IMR-90 (cell line): ENCODE measurements around the gene ABLIM3. TPM values are rescaled to one million over a fixed set of nuclear protein-coding genes. Genes with fewer than 3 reads are reported as not detected.

Source experiments
- ATAC-seq: fragments of 200-7000 bp; cut with Tn5 transposase; 2 replicates; pipeline ENCODE4 v1.9.1; 2020; ENCODE audit warnings: low read depth, mild to moderate bottlenecking, moderate library complexity
- BruUV-seq: library from RNA; stranded (reverse); fragments of 400-500 nt; replicated peaks from 2 replicates; lab custom pipeline; 2021; lab: Mats Ljungman, UMichigan
- CTCF ChIA-PET: fragments of 300-600 bp; formaldehyde crosslinking; extraction: SDS; loops from one replicate; lab custom pipeline; 2021; ENCODE audit warnings: antibody characterized with exemption; lab: Yijun Ruan, JAX
- POLR2A ChIA-PET: fragments of 300-600 bp; sonication (Branson Sonifier 250); formaldehyde crosslinking; loops from one replicate; lab custom pipeline; 2022; ENCODE audit warnings: antibody characterized with exemption; ENCODE audit not compliant: unreplicated experiment; lab: Charles Lee
- DNase-seq: peaks from one replicate; pipeline ENCODE4 v3.0.0; 2013
- H2AFZ ChIP-seq: replicated peaks from 2 replicates; pipeline ENCODE3; 2013; ENCODE audit warnings: low read length, mild to moderate bottlenecking; ENCODE audit not compliant: poor library complexity
- H2AK5ac ChIP-seq: 2 replicates; pipeline ENCODE4 v1.6.1; 2013; ENCODE audit warnings: low read depth, low read length, inconsistent platforms
- H2AK9ac ChIP-seq: replicated peaks from 2 replicates; pipeline ENCODE3; 2013; ENCODE audit warnings: mild to moderate bottlenecking, low read depth, low read length, moderate library complexity; ENCODE audit not compliant: poor library complexity
- H2BK120ac ChIP-seq: 2 replicates; pipeline ENCODE4 v1.6.1; 2013; ENCODE audit warnings: low read depth, low read length, inconsistent platforms
- H2BK15ac ChIP-seq: 3 replicates; pipeline ENCODE4 v1.6.1; 2013; ENCODE audit warnings: low read depth, low read length, inconsistent platforms
- H2BK20ac ChIP-seq: 2 replicates; pipeline ENCODE4 v1.6.1; 2013; ENCODE audit warnings: low read depth, mild to moderate bottlenecking, inconsistent platforms, low read length, moderate library complexity
- H2BK5ac ChIP-seq: 2 replicates; pipeline ENCODE4 v1.6.1; 2013; ENCODE audit warnings: mild to moderate bottlenecking, low read depth, low read length, inconsistent platforms; ENCODE audit not compliant: poor library complexity, severe bottlenecking
- H3K14ac ChIP-seq: replicated peaks from 2 replicates; pipeline ENCODE4 v1.6.1; 2013; ENCODE audit warnings: low read depth, low read length, inconsistent platforms
- H3K18ac ChIP-seq: 2 replicates; pipeline ENCODE4 v1.6.1; 2013; ENCODE audit warnings: low read depth, low read length, control low read depth
- H3K23ac ChIP-seq: 2 replicates; pipeline ENCODE4 v1.6.1; 2013; ENCODE audit warnings: low read depth, low read length, inconsistent platforms
- H3K27ac ChIP-seq: 2 replicates; pipeline ENCODE4 v1.5.1; 2013; ENCODE audit warnings: mild to moderate bottlenecking, control low read depth, low read length; ENCODE audit not compliant: insufficient read depth
- H3K27me3 ChIP-seq: 2 replicates; pipeline ENCODE4 v1.6.1; 2013; ENCODE audit warnings: low read length; ENCODE audit not compliant: control insufficient read depth, insufficient read depth
- H3K36me3 ChIP-seq: 2 replicates; pipeline ENCODE4 v1.6.1; 2013; ENCODE audit warnings: low read length, mixed read lengths; ENCODE audit not compliant: control insufficient read depth, insufficient read depth
- H3K4ac ChIP-seq: 2 replicates; pipeline ENCODE4 v1.6.1; 2013; ENCODE audit warnings: low read depth, low read length, inconsistent platforms
- H3K4me1 ChIP-seq: 2 replicates; pipeline ENCODE4 v1.6.1; 2013; ENCODE audit warnings: low read length, mixed read lengths; ENCODE audit not compliant: control insufficient read depth, insufficient read depth
- H3K4me2 ChIP-seq: 2 replicates; pipeline ENCODE4 v1.6.1; 2013; ENCODE audit warnings: low read depth, mild to moderate bottlenecking, control low read depth, low read length, moderate library complexity
- H3K4me3 ChIP-seq: 2 replicates; pipeline ENCODE4 v1.5.1; 2013; ENCODE audit warnings: low read depth, mild to moderate bottlenecking, control low read depth, low read length, moderate library complexity; ENCODE audit not compliant: insufficient read depth
- H3K56ac ChIP-seq: 2 replicates; pipeline ENCODE4 v1.6.1; 2013; ENCODE audit warnings: low read length, inconsistent platforms; ENCODE audit not compliant: insufficient read depth; ENCODE audit errors: extremely low read depth
- H3K79me1 ChIP-seq, 2 experiments: 2 replicates each; pipeline ENCODE4 v1.6.1; 2013; ENCODE audit warnings: low read length in 2 of 2, inconsistent platforms in 1 of 2, low read depth in 1 of 2
- H3K9ac ChIP-seq: 2 replicates; pipeline ENCODE4 v1.6.1; 2013; ENCODE audit warnings: low read depth, low read length, control low read depth
- H3K9me1 ChIP-seq: 2 replicates; pipeline ENCODE4 v1.6.1; 2013; ENCODE audit warnings: low read length, inconsistent platforms; ENCODE audit not compliant: insufficient read depth
- H3K9me3 ChIP-seq: 2 replicates; pipeline ENCODE4 v1.6.1; 2013; ENCODE audit warnings: low read length; ENCODE audit not compliant: control insufficient read depth, insufficient read depth
- H4K20me1 ChIP-seq: 2 replicates; pipeline ENCODE4 v1.6.1; 2013; ENCODE audit warnings: low read length, inconsistent platforms; ENCODE audit not compliant: insufficient read depth
- H4K5ac ChIP-seq: 2 replicates; pipeline ENCODE4 v1.6.1; 2013; ENCODE audit warnings: mild to moderate bottlenecking, low read depth, low read length, control low read depth
- H4K8ac ChIP-seq, 2 experiments: 2 replicates each; pipeline ENCODE4 v1.6.1; 2013; ENCODE audit warnings: low read depth in 2 of 2, low read length in 2 of 2, control low read depth in 1 of 2, inconsistent platforms in 1 of 2
- H4K91ac ChIP-seq: 2 replicates; pipeline ENCODE4 v1.6.1; 2013; ENCODE audit warnings: low read depth, low read length, inconsistent platforms; ENCODE audit not compliant: insufficient read depth
- BHLHE40 ChIP-seq: fragments of 150-350 bp; IDR thresholded peaks from 2 replicates; pipeline ENCODE4 v1.6.1; 2016; ENCODE audit warnings: mild to moderate bottlenecking, low read depth, low read length
- CHD1 ChIP-seq: IDR thresholded peaks from 2 replicates; pipeline ENCODE4 v1.6.1; 2012; ENCODE audit warnings: low read depth, low read length, improper control_type of control experiment
- MAFK ChIP-seq: IDR thresholded peaks from 2 replicates; pipeline ENCODE4 v1.6.1; 2012; ENCODE audit warnings: low read depth, low read length, improper control_type of control experiment
- MAZ ChIP-seq: IDR thresholded peaks from 2 replicates; pipeline ENCODE4 v1.6.1; 2012; ENCODE audit warnings: low read depth, mild to moderate bottlenecking, low read length, improper control_type of control experiment, moderate library complexity, borderline replicate concordance
- MXI1 ChIP-seq: IDR thresholded peaks from 2 replicates; pipeline ENCODE4 v1.6.1; 2012; ENCODE audit warnings: low read depth, mild to moderate bottlenecking, low read length, moderate library complexity, borderline replicate concordance
- POLR2A ChIP-seq: IDR thresholded peaks from 2 replicates; pipeline ENCODE4 v1.6.1; 2012; ENCODE audit warnings: mild to moderate bottlenecking, low read depth, low read length
- RAD21 ChIP-seq: IDR thresholded peaks from 2 replicates; pipeline ENCODE4 v1.6.1; 2012; ENCODE audit warnings: low read length, improper control_type of control experiment
- RCOR1 ChIP-seq: IDR thresholded peaks from 2 replicates; pipeline ENCODE4 v1.6.1; 2012; ENCODE audit warnings: mild to moderate bottlenecking, low read length, improper control_type of control experiment; ENCODE audit not compliant: insufficient replicate concordance
- RFX5 ChIP-seq: IDR thresholded peaks from 2 replicates; pipeline ENCODE4 v1.8.0; 2012; ENCODE audit warnings: low read depth, mild to moderate bottlenecking, low read length, moderate library complexity
- USF2 ChIP-seq: fragments of 150-350 bp; IDR thresholded peaks from 2 replicates; pipeline ENCODE4 v1.6.1; 2017; ENCODE audit warnings: mild to moderate bottlenecking, antibody characterized with exemption, low read length, low read depth
- WGBS, 2 experiments: methylation state at CpG; one replicate each; pipeline versions ENCODE4 v1.1.5 to v1.1.7; 2013; ENCODE audit warnings: missing lambda C conversion rate in 2 of 2; ENCODE audit not compliant: insufficient read length in 1 of 2; ENCODE audit errors: extremely low coverage in 2 of 2; 5-methylcytosine and 5-hydroxymethylcytosine counted together
- dilution Hi-C: fragments of 300-500 bp; cut with HindIII; formaldehyde crosslinking; loops from one replicate; pipeline ENCODE4 v1.14.3; 2018; ENCODE audit warnings: low sequenced_read_pairs; ENCODE audit not compliant: unreplicated experiment
- in situ Hi-C: fragments of 300-500 bp; cut with MboI; formaldehyde crosslinking; loops from 3 replicates; pipeline ENCODE4 v1.14.3; 2019; ENCODE audit warnings: low sequenced_read_pairs, inconsistent platforms, mixed read lengths
- intact Hi-C: fragments of 100-400 bp; cut with micrococcal nuclease; formaldehyde crosslinking; loops from 2 replicates; pipeline ENCODE4 v1.10.0; 2022
- polyA plus RNA-seq, 3 experiments: library from polyadenylated mRNA; depleted of rRNA; stranded (reverse); fragments of >200 nt; gene quantifications; 2 replicates each; pipeline ENCODE4 v1.2.3, GENCODE V29; 2012; ENCODE audit warnings: low replicate concordance in 1 of 3
- total RNA-seq: library from RNA; depleted of rRNA; stranded (reverse); fragments of >200 nt; gene quantifications from 2 replicates; pipeline ENCODE4 v1.2.3, GENCODE V29; 2012
- TF ChIP-seq, protein P1 (sequence below): conservative IDR thresholded peaks from 2 replicates; pipeline ENCODE4 v1.5.1; 2012; ENCODE audit warnings: mild to moderate bottlenecking, low read depth, low read length, improper control_type of control experiment

The ABLIM3 gene
- total and polyA plus RNA-seq, 2 of the 4 experiments (the other 2 are of a cell fraction), result 33.3 to 69.9 TPM

DNA sequence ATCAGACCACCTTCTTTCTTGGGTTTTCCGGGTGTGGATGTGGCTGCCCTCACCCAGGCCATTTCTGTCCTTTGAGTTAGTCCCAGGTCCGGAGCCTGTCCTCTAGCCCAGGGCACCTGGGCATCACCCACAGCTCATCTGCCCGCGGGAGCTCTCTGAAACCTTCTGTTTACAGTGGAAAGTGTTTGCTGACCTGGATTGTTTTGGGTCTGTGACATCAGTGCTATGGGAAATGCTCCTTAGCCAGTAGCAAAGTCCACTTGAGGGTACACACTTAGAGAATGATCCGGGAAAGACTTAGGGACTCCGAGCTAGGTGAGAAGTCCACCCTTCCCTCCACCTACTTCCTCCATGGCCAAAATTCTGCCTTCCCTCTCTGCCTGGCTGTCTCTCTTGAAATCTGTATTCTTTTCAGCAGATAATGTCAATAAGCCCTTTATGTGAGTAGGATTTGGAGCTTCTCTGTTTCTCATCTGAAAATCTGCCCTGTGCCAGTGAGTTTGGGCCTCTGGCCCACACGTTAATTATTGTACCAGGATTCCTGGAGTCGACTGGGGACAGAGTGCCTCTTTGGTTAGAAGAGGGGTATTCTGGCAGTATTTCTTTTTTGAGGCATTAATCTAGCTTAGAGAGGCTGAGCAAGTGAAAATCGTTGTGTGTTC is 19.9 kb downstream of the ABLIM3 start:
- Histone ChIP-seq H3K23ac (peak overlapping the region; percentile 30; the same call in 1 of the 2 replicates), H3K79me1 (peaks cover 54 to 82% of the 10 kb centered on the region in 2 experiments), H3K4me1 (peaks cover 13% of the 10 kb centered on the region; the same call in 1 of the 2 replicates), H2BK15ac (peak overlapping the region; percentile 48; the same call in 1 of the 3 replicates), H2AK9ac (no peak overlapping the region), H4K91ac (no peak overlapping the region; the same call in 1 of the 2 replicates), H3K4me3 (no peak overlapping the region), H2BK5ac (no peak overlapping the region), H3K18ac (0 out of 2 replicates have a peak overlapping the region, but pooled peaks have one; percentile 9), H3K9ac (no peak overlapping the region), H2BK120ac (0 out of 2 replicates have a peak overlapping the region, but pooled peaks have one; percentile 25), H3K27ac (no peak overlapping the region), H3K4me2 (no peak overlapping the region), H3K9me3 (no peaks in the 10 kb centered on the region), H2BK20ac (no peak overlapping the region), H3K4ac (peak overlapping the region; percentile 3; the same call in 1 of the 2 replicates), H3K14ac (peak overlapping the region; percentile 53; the same call in 1 of the 2 replicates), H3K27me3 (no peaks in the 10 kb centered on the region), H3K9me1 (peaks cover 31% of the 10 kb centered on the region), H4K5ac (no peak overlapping the region; the same call in 1 of the 2 replicates), H3K56ac (no peak overlapping the region), H3K36me3 (peaks cover 2% of the 10 kb centered on the region; the same call in 1 of the 2 replicates), H4K8ac (peak overlapping the region in 1 of 2 experiments; percentile 16; a peak in 1 of 4 replicates), H2AFZ (no peak overlapping the region), H4K20me1 (no peaks in the 10 kb centered on the region), H2AK5ac (peak overlapping the region; percentile 52; the same call in 1 of the 2 replicates)
- TF ChIP-seq, protein P1, sequence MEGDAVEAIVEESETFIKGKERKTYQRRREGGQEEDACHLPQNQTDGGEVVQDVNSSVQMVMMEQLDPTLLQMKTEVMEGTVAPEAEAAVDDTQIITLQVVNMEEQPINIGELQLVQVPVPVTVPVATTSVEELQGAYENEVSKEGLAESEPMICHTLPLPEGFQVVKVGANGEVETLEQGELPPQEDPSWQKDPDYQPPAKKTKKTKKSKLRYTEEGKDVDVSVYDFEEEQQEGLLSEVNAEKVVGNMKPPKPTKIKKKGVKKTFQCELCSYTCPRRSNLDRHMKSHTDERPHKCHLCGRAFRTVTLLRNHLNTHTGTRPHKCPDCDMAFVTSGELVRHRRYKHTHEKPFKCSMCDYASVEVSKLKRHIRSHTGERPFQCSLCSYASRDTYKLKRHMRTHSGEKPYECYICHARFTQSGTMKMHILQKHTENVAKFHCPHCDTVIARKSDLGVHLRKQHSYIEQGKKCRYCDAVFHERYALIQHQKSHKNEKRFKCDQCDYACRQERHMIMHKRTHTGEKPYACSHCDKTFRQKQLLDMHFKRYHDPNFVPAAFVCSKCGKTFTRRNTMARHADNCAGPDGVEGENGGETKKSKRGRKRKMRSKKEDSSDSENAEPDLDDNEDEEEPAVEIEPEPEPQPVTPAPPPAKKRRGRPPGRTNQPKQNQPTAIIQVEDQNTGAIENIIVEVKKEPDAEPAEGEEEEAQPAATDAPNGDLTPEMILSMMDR, result no peak
- no peak for TF ChIP-seq POLR2A
- no peak for TF ChIP-seq CHD1
- no peak for TF ChIP-seq RAD21
- no peak for TF ChIP-seq RFX5
- no peak for TF ChIP-seq MAFK
- TF ChIP-seq MXI1, result no peak
- TF ChIP-seq RCOR1, result no peak
- no peak for TF ChIP-seq MAZ
- TF ChIP-seq BHLHE40, result no peak
- no peak for TF ChIP-seq USF2
- ATAC-seq (no peak), DNase-seq (no peak)
- POLR2A ChIA-PET, result no interaction called here
- CTCF ChIA-PET, result no interaction called here
- intact Hi-C loops (no loop called here), in situ Hi-C loops (loop anchor here (25.0 kb wide), 1 partner anchor 401 kb away; the partner anchor contains the start of gene CSNK1A1), dilution Hi-C loops (no loop called here)
- 60% methylated on average over 2 of the region's 9 CpGs; no CpG with 5 or more reads in 1 of the 2 experiments for WGBS, 2 experiments
- no TSS peak for BruUV-seq
